Measurements from ENCODE around the gene WWOX.

Gene WWOX

GRCh38 chr16:78292086-78292843 lies 192.8 kb downstream of the WWOX start:
- no peaks in the 10 kb centered on the region for H3K79me2 ChIP-seq (ENCODE audit: control insufficient read depth, insufficient read depth, low read length)
- no peak overlapping the region for H3K27ac ChIP-seq (ENCODE audit: low read depth, low read length)
- no peak overlapping the region for H3K4me2 ChIP-seq (ENCODE audit: low read length)
- no peaks in the 10 kb centered on the region for H3K36me3 ChIP-seq (ENCODE audit: control insufficient read depth, insufficient read depth, low read length)
- H2BK5ac ChIP-seq (ENCODE audit: low read length) = no peak overlapping the region
- H3K56ac ChIP-seq (ENCODE audit: low read length) = no peak overlapping the region
- H4K5ac ChIP-seq (ENCODE audit: low read length) = no peak overlapping the region
- H2BK15ac ChIP-seq (replicated peaks; ENCODE audit: low read depth) = no peak overlapping the region
- H3K27me3 ChIP-seq (ENCODE audit: insufficient read depth, low read length, poor library complexity) = no peaks in the 10 kb centered on the region
- no peak overlapping the region for H2BK120ac ChIP-seq (ENCODE audit: low read depth, low read length)
- no peak overlapping the region for H3K23ac ChIP-seq (ENCODE audit: low read length)
- 100% methylated on average over 1 of the region's 4 CpGs for WGBS (ENCODE audit: extremely low coverage, insufficient coverage, low lambda C conversion rate)
- H3K4ac ChIP-seq (ENCODE audit: low read depth, low read length) = no peak overlapping the region
- H3K79me1 ChIP-seq (ENCODE audit: low read length) = no peaks in the 10 kb centered on the region
- H3K18ac ChIP-seq (ENCODE audit: low read length) = no peak overlapping the region
- peaks cover 2% of the 10 kb centered on the region for H3K4me1 ChIP-seq (ENCODE audit: control insufficient read depth, low read depth, low read length)
- H3K9ac ChIP-seq (ENCODE audit: low read length) = no peak overlapping the region
- no peak overlapping the region for H4K8ac ChIP-seq (ENCODE audit: low read depth, low read length)
- H3K4me3 ChIP-seq (ENCODE audit: low read length) = no peak overlapping the region
- no peak overlapping the region for H2AK5ac ChIP-seq (ENCODE audit: low read length)
- no peak for DNase-seq

- no CpG with 5 or more reads among the region's 1 CpG for WGBS (ENCODE audit: extremely low coverage, insufficient coverage, low lambda C conversion rate)
- H3K27me3 ChIP-seq (ENCODE audit: insufficient read depth, low read length, poor library complexity) = no peaks in the 10 kb centered on the region
These were observed 193.5 kb downstream of the WWOX start for GRCh38 chr16:78292844-78293380.

GRCh38 chr16:78294538-78295225 lies 195.2 kb downstream of the WWOX start:
- Histone ChIP-seq H2AK5ac (ENCODE audit: low read length) (no peak overlapping the region), H3K27ac (ENCODE audit: low read depth, low read length) (no peak overlapping the region), H3K4me1 (ENCODE audit: control insufficient read depth, low read depth, low read length) (peaks cover 4% of the 10 kb centered on the region), H3K36me3 (ENCODE audit: control insufficient read depth, insufficient read depth, low read length) (no peaks in the 10 kb centered on the region), H3K56ac (ENCODE audit: low read length) (no peak overlapping the region), H3K79me2 (ENCODE audit: control insufficient read depth, insufficient read depth, low read length) (no peaks in the 10 kb centered on the region), H2BK120ac (ENCODE audit: low read depth, low read length) (no peak overlapping the region), H4K5ac (ENCODE audit: low read length) (no peak overlapping the region), H2BK5ac (ENCODE audit: low read length) (no peak overlapping the region), H3K9ac (ENCODE audit: low read length) (no peak overlapping the region), H3K27me3 (ENCODE audit: insufficient read depth, low read length, poor library complexity) (no peaks in the 10 kb centered on the region), H3K79me1 (ENCODE audit: low read length) (no peaks in the 10 kb centered on the region), H2BK15ac (replicated peaks; ENCODE audit: low read depth) (no peak overlapping the region), H3K23ac (ENCODE audit: low read length) (no peak overlapping the region), H3K4me2 (ENCODE audit: low read length) (no peak overlapping the region), H3K4me3 (ENCODE audit: low read length) (no peak overlapping the region), H3K18ac (ENCODE audit: low read length) (no peak overlapping the region), H3K4ac (ENCODE audit: low read depth, low read length) (no peak overlapping the region), H4K8ac (ENCODE audit: low read depth, low read length) (no peak overlapping the region)
- WGBS (ENCODE audit: extremely low coverage, insufficient coverage, low lambda C conversion rate) = no CpG with 5 or more reads among the region's 4 CpGs
- DNase-seq = no peak

More at GRCh38 chr16:78292844-78293380, 193.5 kb downstream of the WWOX start:
- H4K8ac ChIP-seq (ENCODE audit: low read depth, low read length) = no peak overlapping the region
- no peak overlapping the region for H3K27ac ChIP-seq (ENCODE audit: low read depth, low read length)
- H3K4me2 ChIP-seq (ENCODE audit: low read length) = no peak overlapping the region
- H3K9ac ChIP-seq (ENCODE audit: low read length) = no peak overlapping the region
- no peak overlapping the region for H3K18ac ChIP-seq (ENCODE audit: low read length)
- no peak overlapping the region for H4K5ac ChIP-seq (ENCODE audit: low read length)
- H3K4me3 ChIP-seq (ENCODE audit: low read length) = no peak overlapping the region
- no peak overlapping the region for H2BK15ac ChIP-seq (replicated peaks; ENCODE audit: low read depth)
- H2AK5ac ChIP-seq (ENCODE audit: low read length) = no peak overlapping the region
- DNase-seq = no peak
- H3K56ac ChIP-seq (ENCODE audit: low read length) = no peak overlapping the region
- no peaks in the 10 kb centered on the region for H3K79me2 ChIP-seq (ENCODE audit: control insufficient read depth, insufficient read depth, low read length)
- H2BK120ac ChIP-seq (ENCODE audit: low read depth, low read length) = no peak overlapping the region
- H2BK5ac ChIP-seq (ENCODE audit: low read length) = no peak overlapping the region
- no peaks in the 10 kb centered on the region for H3K36me3 ChIP-seq (ENCODE audit: control insufficient read depth, insufficient read depth, low read length)
- H3K4me1 ChIP-seq (ENCODE audit: control insufficient read depth, low read depth, low read length) = peaks cover 2% of the 10 kb centered on the region
- H3K4ac ChIP-seq (ENCODE audit: low read depth, low read length) = no peak overlapping the region
- no peaks in the 10 kb centered on the region for H3K79me1 ChIP-seq (ENCODE audit: low read length)
- no peak overlapping the region for H3K23ac ChIP-seq (ENCODE audit: low read length)

- no peaks in the 10 kb centered on the region for H3K79me2 ChIP-seq (ENCODE audit: control insufficient read depth, insufficient read depth, low read length)
- no peak overlapping the region for H3K56ac ChIP-seq (ENCODE audit: low read length)
- no peaks in the 10 kb centered on the region for H3K36me3 ChIP-seq (ENCODE audit: control insufficient read depth, insufficient read depth, low read length)
- no peak overlapping the region for H3K23ac ChIP-seq (ENCODE audit: low read length)
- no peak overlapping the region for H2BK15ac ChIP-seq (replicated peaks; ENCODE audit: low read depth)
- H3K18ac ChIP-seq (ENCODE audit: low read length) = no peak overlapping the region
- no peak overlapping the region for H2BK5ac ChIP-seq (ENCODE audit: low read length)
- no peak overlapping the region for H3K9ac ChIP-seq (ENCODE audit: low read length)
- no CpG with 5 or more reads among the region's 6 CpGs for WGBS (ENCODE audit: extremely low coverage, insufficient coverage, low lambda C conversion rate)
- H2AK5ac ChIP-seq (ENCODE audit: low read length) = no peak overlapping the region
- DNase-seq = no peak
- no peak overlapping the region for H3K4me3 ChIP-seq (ENCODE audit: low read length)
- H3K4ac ChIP-seq (ENCODE audit: low read depth, low read length) = no peak overlapping the region
- H3K27ac ChIP-seq (ENCODE audit: low read depth, low read length) = no peak overlapping the region
- no peaks in the 10 kb centered on the region for H3K27me3 ChIP-seq (ENCODE audit: insufficient read depth, low read length, poor library complexity)
- no peak overlapping the region for H4K8ac ChIP-seq (ENCODE audit: low read depth, low read length)
- H2BK120ac ChIP-seq (ENCODE audit: low read depth, low read length) = no peak overlapping the region
- H3K4me1 ChIP-seq (ENCODE audit: control insufficient read depth, low read depth, low read length) = peaks cover 4% of the 10 kb centered on the region
- no peak overlapping the region for H4K5ac ChIP-seq (ENCODE audit: low read length)
- H3K4me2 ChIP-seq (ENCODE audit: low read length) = no peak overlapping the region
- H3K79me1 ChIP-seq (ENCODE audit: low read length) = no peaks in the 10 kb centered on the region
These were observed 197.7 kb downstream of the WWOX start for GRCh38 chr16:78297066-78297666.

GRCh38 chr16:78298986-78299385 lies 199.5 kb downstream of the WWOX start:
- no peak overlapping the region for H2BK5ac ChIP-seq (ENCODE audit: low read length)
- no peak overlapping the region for H2AK5ac ChIP-seq (ENCODE audit: low read length)

More at GRCh38 chr16:78298986-78299385, 199.5 kb downstream of the WWOX start:
- no peaks in the 10 kb centered on the region for H3K79me1 ChIP-seq (ENCODE audit: low read length)
- peak overlapping the region; percentile 25 for H3K18ac ChIP-seq (ENCODE audit: low read length)
- peaks cover 2% of the 10 kb centered on the region for H3K4me1 ChIP-seq (ENCODE audit: control insufficient read depth, low read depth, low read length)
- H2BK120ac ChIP-seq (ENCODE audit: low read depth, low read length) = no peak overlapping the region
- H3K9ac ChIP-seq (ENCODE audit: low read length) = no peak overlapping the region
- no peak overlapping the region for H3K4me2 ChIP-seq (ENCODE audit: low read length)
- peak; percentile 70 for DNase-seq
- H3K27me3 ChIP-seq (ENCODE audit: insufficient read depth, low read length, poor library complexity) = no peaks in the 10 kb centered on the region
- peak overlapping the region; percentile 49 for H3K27ac ChIP-seq (ENCODE audit: low read depth, low read length)
- H3K23ac ChIP-seq (ENCODE audit: low read length) = no peak overlapping the region
- H4K8ac ChIP-seq (ENCODE audit: low read depth, low read length) = no peak overlapping the region
- no CpG with 5 or more reads among the region's 6 CpGs for WGBS (ENCODE audit: extremely low coverage, insufficient coverage, low lambda C conversion rate)
- no peak overlapping the region for H4K5ac ChIP-seq (ENCODE audit: low read length)
- H2BK15ac ChIP-seq (replicated peaks; ENCODE audit: low read depth) = no peak overlapping the region
- H3K4ac ChIP-seq (ENCODE audit: low read depth, low read length) = no peak overlapping the region
- H3K79me2 ChIP-seq (ENCODE audit: control insufficient read depth, insufficient read depth, low read length) = no peaks in the 10 kb centered on the region
- H3K36me3 ChIP-seq (ENCODE audit: control insufficient read depth, insufficient read depth, low read length) = no peaks in the 10 kb centered on the region
- H3K4me3 ChIP-seq (ENCODE audit: low read length) = no peak overlapping the region
- no peak overlapping the region for H3K56ac ChIP-seq (ENCODE audit: low read length)

Data from mesendoderm (in vitro differentiated cells).